DOHH2 (cell line): Measurements from ENCODE around the gene PPP1R15B.

Source experiments
- H3F3A ChIP-seq: fragments of 200-600 bp; sonication (generic), shearing (Covaris generic); 2 replicates; pipeline ENCODE4 v1.6.0; 2016; ENCODE audit warnings: antibody characterized with exemption, mild to moderate bottlenecking; ENCODE audit not compliant: control insufficient read depth, insufficient read depth
- H3K27ac ChIP-seq: fragments of 200-600 bp; sonication (generic); 2 replicates; pipeline ENCODE4 v1.5.1; 2014; ENCODE audit warnings: low read depth, mild to moderate bottlenecking, low read length, moderate library complexity
- H3K27me3 ChIP-seq: fragments of 200-600 bp; sonication (generic); 2 replicates; pipeline ENCODE4 v1.6.1; 2014; ENCODE audit warnings: mild to moderate bottlenecking, low read length, mixed read lengths; ENCODE audit not compliant: control insufficient read depth
- H3K36me3 ChIP-seq: fragments of 200-600 bp; sonication (generic); 2 replicates; pipeline ENCODE4 v1.6.1; 2014; ENCODE audit warnings: mild to moderate bottlenecking, low read length, moderate library complexity, mixed read lengths; ENCODE audit not compliant: control insufficient read depth
- H3K4me1 ChIP-seq: fragments of 200-600 bp; sonication (generic); 2 replicates; pipeline ENCODE4 v1.6.1; 2014; ENCODE audit warnings: mild to moderate bottlenecking, low read length, mixed read lengths; ENCODE audit not compliant: control insufficient read depth
- H3K4me2 ChIP-seq: fragments of 200-600 bp; sonication (generic); 2 replicates; pipeline ENCODE4 v1.6.0; 2014; ENCODE audit warnings: mild to moderate bottlenecking, low read length, moderate library complexity
- H3K4me3 ChIP-seq: fragments of 200-600 bp; sonication (generic); 2 replicates; pipeline ENCODE4 v1.5.1; 2014; ENCODE audit warnings: mild to moderate bottlenecking, low read length, mixed read lengths
- H3K79me2 ChIP-seq: fragments of 200-600 bp; sonication (generic); 2 replicates; pipeline ENCODE4 v1.6.1; 2014; ENCODE audit warnings: mild to moderate bottlenecking, low read length, mixed read lengths; ENCODE audit not compliant: control insufficient read depth
- H3K9me2 ChIP-seq: fragments of 200-600 bp; sonication (generic); replicated peaks from 2 replicates; pipeline ENCODE4 v1.6.1; 2014; ENCODE audit warnings: mild to moderate bottlenecking, low read length, mixed read lengths; ENCODE audit not compliant: control insufficient read depth
- H3K9me3 ChIP-seq: fragments of 200-600 bp; sonication (generic); 2 replicates; pipeline ENCODE4 v1.6.1; 2014; ENCODE audit warnings: antibody characterized with exemption, low read length, mixed read lengths; ENCODE audit not compliant: control insufficient read depth, insufficient read depth
- H4K20me1 ChIP-seq: fragments of 200-600 bp; sonication (generic); 2 replicates; pipeline ENCODE4 v1.6.0; 2014; ENCODE audit warnings: low read depth, mild to moderate bottlenecking, antibody characterized with exemption, low read length, moderate library complexity; ENCODE audit not compliant: control insufficient read depth, insufficient read depth
- CTCF ChIP-seq: fragments of 200-600 bp; sonication (generic); IDR thresholded peaks from one replicate; pipeline ENCODE4 v1.5.1; 2014; ENCODE audit warnings: antibody characterized with exemption, mild to moderate bottlenecking, low read depth, low read length; ENCODE audit not compliant: poor library complexity, severe bottlenecking
- EZH2phosphoT487 ChIP-seq: fragments of 200-600 bp; sonication (generic); IDR thresholded peaks from 2 replicates; pipeline ENCODE4 v1.6.1; 2017; ENCODE audit warnings: borderline replicate concordance, mild to moderate bottlenecking, antibody characterized with exemption, low read length, moderate library complexity, mixed read lengths

Gene PPP1R15B

GRCh38 chr1:204457666-204458065 is 46.0 kb upstream of the PPP1R15B start:
- Histone ChIP-seq H3K27ac (no peak overlapping the region), H3K9me3 (no peaks in the 10 kb centered on the region), H3K79me2 (no peaks in the 10 kb centered on the region), H3K4me2 (no peak overlapping the region), H3K36me3 (peaks cover 17% of the 10 kb centered on the region), H3K27me3 (no peaks in the 10 kb centered on the region), H4K20me1 (no peaks in the 10 kb centered on the region), H3K4me3 (no peak overlapping the region), H3F3A (no peaks in the 10 kb centered on the region), H3K4me1 (peaks cover 29% of the 10 kb centered on the region), H3K9me2 (no peaks in the 10 kb centered on the region)
- no peak for TF ChIP-seq EZH2phosphoT487
- TF ChIP-seq CTCF = no peak

GRCh38 chr1:204456826-204457442 is 45.3 kb upstream of the PPP1R15B start:
- Histone ChIP-seq H3K4me3 (no peak overlapping the region), H3K27me3 (no peaks in the 10 kb centered on the region), H3K4me1 (peaks cover 22% of the 10 kb centered on the region), H3K4me2 (no peak overlapping the region), H3K36me3 (peaks cover 17% of the 10 kb centered on the region), H3K9me2 (no peaks in the 10 kb centered on the region), H4K20me1 (no peaks in the 10 kb centered on the region), H3K27ac (no peak overlapping the region), H3K79me2 (no peaks in the 10 kb centered on the region), H3K9me3 (no peaks in the 10 kb centered on the region), H3F3A (no peaks in the 10 kb centered on the region)
- TF ChIP-seq CTCF (no peak), EZH2phosphoT487 (no peak)

GRCh38 chr1:204455831-204456145 is 44.2 kb upstream of the PPP1R15B start:
- Histone ChIP-seq H3K9me3 (no peaks in the 10 kb centered on the region), H4K20me1 (no peaks in the 10 kb centered on the region), H3K4me3 (no peak overlapping the region), H3K4me2 (no peak overlapping the region), H3K79me2 (no peaks in the 10 kb centered on the region), H3K36me3 (peaks cover 13% of the 10 kb centered on the region), H3K27me3 (no peaks in the 10 kb centered on the region), H3K9me2 (no peaks in the 10 kb centered on the region), H3K27ac (no peak overlapping the region), H3K4me1 (peaks cover 10% of the 10 kb centered on the region), H3F3A (no peaks in the 10 kb centered on the region)
- no peak for TF ChIP-seq EZH2phosphoT487
- TF ChIP-seq CTCF = no peak
